ENCODE results near the gene TUBB2B.

The TUBB2B gene

GRCh38 chr6:3227363-3228045 lies at the start of gene TUBB2B:
TUBB2B (minus strand) TSS chr6:3227653; CDS start chr6:3227543, 110 bp downstream.
- peak; percentile 93 for DNase-seq

- no peak for DNase-seq
Measured at GRCh38 chr6:3277251-3277650, 49.8 kb upstream of the TUBB2B start.

GRCh38 chr6:3276174-3277167 lies 49.0 kb upstream of the TUBB2B start:
- DNase-seq = no peak

- no peak for DNase-seq
Measured at GRCh38 chr6:3273707-3274521, 46.5 kb upstream of the TUBB2B start.

- DNase-seq = no peak
Measured at GRCh38 chr6:3272911-3273547, 45.6 kb upstream of the TUBB2B start.

- no peak for DNase-seq
Measured at GRCh38 chr6:3271756-3272155, 44.3 kb upstream of the TUBB2B start.

- DNase-seq = no peak
Measured at GRCh38 chr6:3270258-3270657, 42.8 kb upstream of the TUBB2B start.

- no peak for DNase-seq
Measured at GRCh38 chr6:3269281-3269975, 42.0 kb upstream of the TUBB2B start.

- no peak for DNase-seq
Measured at GRCh38 chr6:3268680-3269079, 41.2 kb upstream of the TUBB2B start.

- no peak for DNase-seq
Measured at GRCh38 chr6:3267162-3267561, 39.7 kb upstream of the TUBB2B start.

GRCh38 chr6:3266170-3266569 lies 38.7 kb upstream of the TUBB2B start:
- no peak for DNase-seq

GRCh38 chr6:3265671-3266070 lies 38.2 kb upstream of the TUBB2B start:
- no peak for DNase-seq

GRCh38 chr6:3264356-3264755 lies 36.9 kb upstream of the TUBB2B start:
- no peak for DNase-seq

- no peak for DNase-seq
Measured at GRCh38 chr6:3263096-3263495, 35.6 kb upstream of the TUBB2B start.

- DNase-seq = no peak
Measured at GRCh38 chr6:3261921-3262320, 34.5 kb upstream of the TUBB2B start.

- no peak for DNase-seq
Measured at GRCh38 chr6:3261518-3261820, 34.0 kb upstream of the TUBB2B start.

GRCh38 chr6:3260772-3261517 lies 33.5 kb upstream of the TUBB2B start:
- no peak for DNase-seq

- DNase-seq = no peak
Measured at GRCh38 chr6:3260296-3260695, 32.8 kb upstream of the TUBB2B start.

- DNase-seq = no peak
Measured at GRCh38 chr6:3259491-3259958, 32.1 kb upstream of the TUBB2B start.

GRCh38 chr6:3258720-3259490 lies 31.5 kb upstream of the TUBB2B start, which contains the start of gene PSMG4:
PSMG4 (plus strand) TSS chr6:3258947; CDS start chr6:3259023, 76 bp downstream.
- peak; percentile 71 for DNase-seq

Measured in NCI-H2107 (cell line).